Endodermal cell (in vitro differentiated cells): ENCODE measurements around the gene PGGHG. TPM values are rescaled to one million over a fixed set of nuclear protein-coding genes. Genes with fewer than 3 reads are reported as not detected.
"Not testable (repeated sequence)": the region's sequence is repeated elsewhere in the genome, so short reads cannot be mapped to it uniquely, and the experiment has no call there.

Experiments
- DNase-seq: peaks from one replicate; pipeline ENCODE4 v3.0.0-alpha.2; 2017
- H3K27ac ChIP-seq: 2 replicates; pipeline ENCODE4 v1.5.1; 2013; ENCODE audit warnings: mild to moderate bottlenecking, low read depth, low read length, moderate library complexity
- H3K27me3 ChIP-seq: 2 replicates; pipeline ENCODE4 v1.6.1; 2013; ENCODE audit warnings: mild to moderate bottlenecking, low read length, moderate library complexity; ENCODE audit not compliant: insufficient read depth, control insufficient read depth, poor library complexity, severe bottlenecking
- H3K36me3 ChIP-seq: 2 replicates; pipeline ENCODE4 v1.7.0; 2013; ENCODE audit warnings: mild to moderate bottlenecking, low read length, moderate library complexity; ENCODE audit not compliant: control insufficient read depth, insufficient read depth
- H3K4me1 ChIP-seq: one replicate; pipeline ENCODE4 v1.7.0; 2013; ENCODE audit warnings: low read length; ENCODE audit not compliant: control insufficient read depth, insufficient read depth
- H3K4me3 ChIP-seq: 2 replicates; pipeline ENCODE4 v1.5.1; 2013; ENCODE audit warnings: mild to moderate bottlenecking, low read length, moderate library complexity
- H3K9ac ChIP-seq: 2 replicates; pipeline ENCODE4 v1.6.1; 2013; ENCODE audit warnings: mild to moderate bottlenecking, low read length, moderate library complexity; ENCODE audit not compliant: poor library complexity, severe bottlenecking; ENCODE audit errors: extremely low read depth
- H3K9me3 ChIP-seq: 2 replicates; pipeline ENCODE4 v1.6.1; 2013; ENCODE audit warnings: mild to moderate bottlenecking, low read length, moderate library complexity; ENCODE audit not compliant: control insufficient read depth
- H3K27ac Mint-ChIP-seq: 2 replicates; pipeline ENCODE4 v1.8.0; 2020; ENCODE audit warnings: mixed read lengths
- H3K27me3 Mint-ChIP-seq: 2 replicates; pipeline ENCODE4 v1.8.0; 2021; ENCODE audit warnings: mild to moderate bottlenecking, mixed read lengths; ENCODE audit not compliant: insufficient read depth
- H3K36me3 Mint-ChIP-seq: 2 replicates; pipeline ENCODE4 v1.8.0; 2020; ENCODE audit warnings: low read depth, mixed read lengths
- H3K4me1 Mint-ChIP-seq: 2 replicates; pipeline ENCODE4 v1.8.0; 2020; ENCODE audit warnings: mixed read lengths
- H3K4me3 Mint-ChIP-seq: 2 replicates; pipeline ENCODE4 v1.8.0; 2020; ENCODE audit warnings: mild to moderate bottlenecking, moderate library complexity, mixed read lengths
- H3K9me3 Mint-ChIP-seq: 2 replicates; pipeline ENCODE4 v1.8.0; 2020; ENCODE audit warnings: mild to moderate bottlenecking, mixed read lengths
- WGBS, 2 experiments: methylation state at CpG; one replicate each; pipeline versions ENCODE4 v1.1.5 to v1.1.7; 2013; ENCODE audit warnings: missing lambda C conversion rate in 2 of 2, mixed read lengths in 1 of 2; ENCODE audit not compliant: insufficient coverage in 1 of 2, insufficient read length in 1 of 2; 5-methylcytosine and 5-hydroxymethylcytosine counted together
- total RNA-seq, 2 donors: library from RNA; stranded (reverse); fragmentation: NEBNext Ultra II Directional in 1 of 2; extraction: Animal tissue kit (Norgen Biotek cat#: 25700) in 1 of 2; gene quantifications; 2 replicates in 1 of 2; 3 replicates in 1 of 2; pipeline ENCODE4 v1.2.1, GENCODE V29; 2021
- TF ChIP-seq, protein P1 (sequence below): fragments of 200-600 bp; sonication (generic); conservative IDR thresholded peaks from 2 replicates; pipeline ENCODE4 v1.5.0; 2021; ENCODE audit warnings: antibody characterized with exemption, mild to moderate bottlenecking

The PGGHG gene
- total RNA-seq, 2 donors from 2014 or later: 129 to 186 TPM

DNA sequence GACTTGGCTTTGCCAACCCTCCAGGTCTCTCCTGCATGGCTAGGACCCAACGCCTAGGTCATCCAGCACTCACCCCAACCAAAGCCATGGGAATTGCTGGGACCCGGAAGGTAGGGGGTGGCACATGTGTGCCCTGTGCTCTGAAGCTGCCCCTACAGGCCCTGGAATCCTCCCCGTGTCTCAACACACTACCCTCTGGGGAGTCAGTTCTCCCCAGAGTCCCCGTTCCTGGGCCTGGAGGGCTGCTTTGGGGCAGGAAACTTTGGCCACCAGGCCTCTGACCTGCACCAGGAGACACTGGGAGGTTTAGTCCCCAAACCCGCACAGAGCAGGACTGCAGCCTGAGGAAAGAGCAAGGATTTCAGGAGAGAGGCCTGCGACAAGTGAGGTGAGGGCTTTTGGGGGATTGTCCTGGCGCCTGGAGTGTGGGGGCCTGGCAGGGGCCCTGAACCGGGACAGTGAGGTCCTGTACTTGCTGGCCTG is 24.4 kb downstream of the PGGHG start:
- no peak for DNase-seq
- peak overlapping the region; percentile 94 for H3K4me3 Mint-ChIP-seq
- H3K4me3 ChIP-seq: peak overlapping the region; percentile 100
- H3K4me1 Mint-ChIP-seq: peaks cover 39% of the 10 kb centered on the region
- peaks cover 11% of the 10 kb centered on the region for H3K36me3 ChIP-seq
- H3K27ac Mint-ChIP-seq: peak overlapping the region; percentile 90
- H3K27ac ChIP-seq: no peak overlapping the region
- H3K9me3 Mint-ChIP-seq: no peaks in the 10 kb centered on the region
- 22 to 39% methylated on average over 5 to 8 of the region's 8 CpGs for WGBS, 2 experiments
- H3K27me3 ChIP-seq: no peaks in the 10 kb centered on the region
- no peaks in the 10 kb centered on the region for H3K9me3 ChIP-seq
- H3K27me3 Mint-ChIP-seq: no peaks in the 10 kb centered on the region
- H3K4me1 ChIP-seq: peaks cover 13% of the 10 kb centered on the region
- TF ChIP-seq, protein P1, sequence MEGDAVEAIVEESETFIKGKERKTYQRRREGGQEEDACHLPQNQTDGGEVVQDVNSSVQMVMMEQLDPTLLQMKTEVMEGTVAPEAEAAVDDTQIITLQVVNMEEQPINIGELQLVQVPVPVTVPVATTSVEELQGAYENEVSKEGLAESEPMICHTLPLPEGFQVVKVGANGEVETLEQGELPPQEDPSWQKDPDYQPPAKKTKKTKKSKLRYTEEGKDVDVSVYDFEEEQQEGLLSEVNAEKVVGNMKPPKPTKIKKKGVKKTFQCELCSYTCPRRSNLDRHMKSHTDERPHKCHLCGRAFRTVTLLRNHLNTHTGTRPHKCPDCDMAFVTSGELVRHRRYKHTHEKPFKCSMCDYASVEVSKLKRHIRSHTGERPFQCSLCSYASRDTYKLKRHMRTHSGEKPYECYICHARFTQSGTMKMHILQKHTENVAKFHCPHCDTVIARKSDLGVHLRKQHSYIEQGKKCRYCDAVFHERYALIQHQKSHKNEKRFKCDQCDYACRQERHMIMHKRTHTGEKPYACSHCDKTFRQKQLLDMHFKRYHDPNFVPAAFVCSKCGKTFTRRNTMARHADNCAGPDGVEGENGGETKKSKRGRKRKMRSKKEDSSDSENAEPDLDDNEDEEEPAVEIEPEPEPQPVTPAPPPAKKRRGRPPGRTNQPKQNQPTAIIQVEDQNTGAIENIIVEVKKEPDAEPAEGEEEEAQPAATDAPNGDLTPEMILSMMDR: no peak
- H3K9ac ChIP-seq: peak overlapping the region; percentile 95
- H3K36me3 Mint-ChIP-seq: peaks cover 13% of the 10 kb centered on the region

DNA sequence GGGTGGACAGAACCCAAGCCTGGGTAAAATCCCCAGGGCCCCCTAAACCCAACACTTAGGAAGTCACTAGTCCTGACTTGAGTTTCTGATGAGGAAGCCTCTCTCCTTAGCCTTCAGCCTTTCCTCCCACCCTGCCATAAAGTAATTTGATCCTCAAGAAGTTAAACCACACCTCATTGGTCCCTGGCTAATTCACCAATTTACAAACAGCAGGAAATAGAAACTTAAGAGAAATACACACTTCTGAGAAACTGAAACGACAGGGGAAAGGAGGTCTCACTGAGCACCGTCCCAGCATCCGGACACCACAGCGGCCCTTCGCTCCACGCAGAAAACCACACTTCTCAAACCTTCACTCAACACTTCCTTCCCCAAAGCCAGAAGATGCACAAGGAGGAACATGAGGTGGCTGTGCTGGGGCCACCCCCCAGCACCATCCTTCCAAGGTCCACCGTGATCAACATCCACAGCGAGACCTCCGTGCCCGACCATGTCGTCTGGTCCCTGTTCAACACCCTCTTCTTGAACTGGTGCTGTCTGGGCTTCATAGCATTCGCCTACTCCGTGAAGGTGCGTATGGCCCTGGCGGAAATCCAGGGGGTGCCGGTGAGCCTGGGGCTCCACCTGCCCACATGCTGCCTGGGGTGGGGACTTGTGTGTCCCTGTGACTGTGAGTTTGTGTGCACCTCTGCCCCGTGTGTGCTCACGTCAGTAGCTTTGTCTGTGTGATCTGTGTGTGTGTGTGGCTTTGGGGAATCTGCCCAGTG is 25.0 kb downstream of the PGGHG start, which contains the start of gene IFITM1:
IFITM1 (plus strand) TSS at position 254 of the 767 bp plus-strand sequence; CDS start at position 385, 131 bp downstream.
- peaks cover 11% of the 10 kb centered on the region for H3K36me3 ChIP-seq
- peak within 1 kb of the TSS; percentile 100 for H3K4me3 ChIP-seq
- Mint-ChIP-seq H3K9me3 (no peaks in the 10 kb centered on the region), H3K36me3 (peaks cover 13% of the 10 kb centered on the region), H3K27ac (peak within 1 kb of the TSS; percentile 90), H3K27me3 (no peaks in the 10 kb centered on the region), H3K4me1 (peaks cover 38% of the 10 kb centered on the region), H3K4me3 (peak within 1 kb of the TSS; percentile 94)
- no peaks in the 10 kb centered on the region for H3K27me3 ChIP-seq
- peaks cover 13% of the 10 kb centered on the region for H3K4me1 ChIP-seq
- no peak within 1 kb of the TSS for H3K27ac ChIP-seq
- H3K9me3 ChIP-seq: no peaks in the 10 kb centered on the region
- TF ChIP-seq, protein P1: no peak
- DNase-seq: peak; percentile 83
- peak within 1 kb of the TSS; percentile 95 for H3K9ac ChIP-seq
- 2 to 7% methylated on average over 6 to 18 of the region's 18 CpGs for WGBS, 2 experiments

DNA sequence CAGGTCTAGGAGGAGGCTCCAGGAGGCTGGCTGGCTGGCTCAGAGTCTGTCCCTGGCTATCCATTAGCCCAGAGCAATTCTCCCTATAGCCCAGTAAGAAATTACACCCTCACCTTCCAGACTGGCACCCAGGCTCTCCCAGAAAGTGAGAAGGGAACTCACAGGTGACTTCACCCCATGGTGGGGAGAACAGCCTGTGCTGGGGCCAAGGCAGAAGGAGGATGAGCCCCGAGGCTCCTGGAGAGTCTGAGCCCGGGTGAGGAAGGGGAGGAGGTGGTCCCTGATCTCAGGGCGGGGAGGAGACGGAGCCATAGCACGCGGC is 25.6 kb downstream of the PGGHG start:
- not testable (repeated sequence) for H3K9me3 ChIP-seq, H3K9me3 Mint-ChIP-seq, DNase-seq, H3K27me3 ChIP-seq, H3K27ac ChIP-seq, H3K27me3 Mint-ChIP-seq
- Histone ChIP-seq H3K4me1 (peaks cover 13% of the 10 kb centered on the region), H3K36me3 (peaks cover 11% of the 10 kb centered on the region), H3K4me3 (peak overlapping the region; percentile 100), H3K9ac (peak overlapping the region; percentile 95)
- H3K36me3 Mint-ChIP-seq: peaks cover 13% of the 10 kb centered on the region
- peak overlapping the region; percentile 94 for H3K4me3 Mint-ChIP-seq
- 0% methylated on average over 2 of the region's 6 CpGs; no CpG with 5 or more reads in 1 of the 2 experiments for WGBS, 2 experiments
- H3K27ac Mint-ChIP-seq: peak overlapping the region; percentile 90
- H3K4me1 Mint-ChIP-seq: peaks cover 34% of the 10 kb centered on the region
